ENCODE results near the gene ORAI3.

- TF ChIP-seq CTCF (IDR thresholded peaks at IDR 0.05) (no peak), POLR2A (IDR thresholded peaks at IDR 0.05) (no peak)
Measured at GRCh38 chr16:30965436-30965835, 16.6 kb downstream of the ORAI3 start.

All from testis (tissue), 2 donors.